ENCODE results near the gene NME9.

DNA sequence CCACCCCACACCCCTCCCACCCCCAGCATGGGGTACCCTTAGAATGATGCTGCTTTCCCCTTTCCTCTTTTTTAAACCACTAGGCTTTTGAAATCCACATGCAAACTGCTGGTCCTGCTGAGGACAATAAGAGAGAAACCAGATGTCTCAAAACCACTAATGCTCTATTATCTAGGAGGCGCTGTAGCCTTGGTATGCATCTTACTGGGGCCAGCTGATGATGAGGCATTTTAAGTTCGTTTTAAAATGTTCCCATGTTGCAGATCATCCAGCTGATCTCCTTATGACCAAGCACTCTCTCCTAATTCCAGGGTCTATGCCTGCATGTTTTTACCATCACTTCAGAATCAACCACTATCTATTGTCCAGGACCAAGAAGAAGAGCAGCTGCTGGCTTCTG is 1.3 kb downstream of the NME9 start:
- TF ChIP-seq, protein P1, sequence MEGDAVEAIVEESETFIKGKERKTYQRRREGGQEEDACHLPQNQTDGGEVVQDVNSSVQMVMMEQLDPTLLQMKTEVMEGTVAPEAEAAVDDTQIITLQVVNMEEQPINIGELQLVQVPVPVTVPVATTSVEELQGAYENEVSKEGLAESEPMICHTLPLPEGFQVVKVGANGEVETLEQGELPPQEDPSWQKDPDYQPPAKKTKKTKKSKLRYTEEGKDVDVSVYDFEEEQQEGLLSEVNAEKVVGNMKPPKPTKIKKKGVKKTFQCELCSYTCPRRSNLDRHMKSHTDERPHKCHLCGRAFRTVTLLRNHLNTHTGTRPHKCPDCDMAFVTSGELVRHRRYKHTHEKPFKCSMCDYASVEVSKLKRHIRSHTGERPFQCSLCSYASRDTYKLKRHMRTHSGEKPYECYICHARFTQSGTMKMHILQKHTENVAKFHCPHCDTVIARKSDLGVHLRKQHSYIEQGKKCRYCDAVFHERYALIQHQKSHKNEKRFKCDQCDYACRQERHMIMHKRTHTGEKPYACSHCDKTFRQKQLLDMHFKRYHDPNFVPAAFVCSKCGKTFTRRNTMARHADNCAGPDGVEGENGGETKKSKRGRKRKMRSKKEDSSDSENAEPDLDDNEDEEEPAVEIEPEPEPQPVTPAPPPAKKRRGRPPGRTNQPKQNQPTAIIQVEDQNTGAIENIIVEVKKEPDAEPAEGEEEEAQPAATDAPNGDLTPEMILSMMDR (conservative IDR thresholded peaks at IDR 0.05; ENCODE audit: low read length) = peak; percentile 58
- TF ChIP-seq EZH2phosphoT487 (IDR thresholded peaks at IDR 0.05; ENCODE audit: borderline replicate concordance) = no peak
